Measurements from ENCODE around the gene ARHGAP1.

DNA sequence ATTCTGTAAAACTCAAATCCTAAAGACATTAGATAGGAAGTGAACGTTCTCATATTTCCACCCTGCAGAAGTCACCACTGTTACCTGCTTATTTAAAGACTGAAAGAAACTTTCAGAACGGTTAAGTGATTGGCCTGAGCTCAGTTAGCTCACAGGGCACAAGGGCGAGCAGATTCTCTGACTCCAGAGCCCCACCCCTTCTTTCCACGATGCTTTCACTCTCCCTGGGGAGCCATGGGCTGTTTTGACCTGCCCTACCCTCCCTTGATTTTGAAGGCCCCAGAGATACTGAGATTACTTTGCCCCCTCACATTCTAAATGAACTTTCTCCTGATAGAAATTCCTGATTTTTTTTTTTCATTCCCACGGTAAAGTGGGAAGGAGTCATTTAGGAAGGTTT, 33.9 kb downstream of the ARHGAP1 start:
- TF ChIP-seq, protein P1, sequence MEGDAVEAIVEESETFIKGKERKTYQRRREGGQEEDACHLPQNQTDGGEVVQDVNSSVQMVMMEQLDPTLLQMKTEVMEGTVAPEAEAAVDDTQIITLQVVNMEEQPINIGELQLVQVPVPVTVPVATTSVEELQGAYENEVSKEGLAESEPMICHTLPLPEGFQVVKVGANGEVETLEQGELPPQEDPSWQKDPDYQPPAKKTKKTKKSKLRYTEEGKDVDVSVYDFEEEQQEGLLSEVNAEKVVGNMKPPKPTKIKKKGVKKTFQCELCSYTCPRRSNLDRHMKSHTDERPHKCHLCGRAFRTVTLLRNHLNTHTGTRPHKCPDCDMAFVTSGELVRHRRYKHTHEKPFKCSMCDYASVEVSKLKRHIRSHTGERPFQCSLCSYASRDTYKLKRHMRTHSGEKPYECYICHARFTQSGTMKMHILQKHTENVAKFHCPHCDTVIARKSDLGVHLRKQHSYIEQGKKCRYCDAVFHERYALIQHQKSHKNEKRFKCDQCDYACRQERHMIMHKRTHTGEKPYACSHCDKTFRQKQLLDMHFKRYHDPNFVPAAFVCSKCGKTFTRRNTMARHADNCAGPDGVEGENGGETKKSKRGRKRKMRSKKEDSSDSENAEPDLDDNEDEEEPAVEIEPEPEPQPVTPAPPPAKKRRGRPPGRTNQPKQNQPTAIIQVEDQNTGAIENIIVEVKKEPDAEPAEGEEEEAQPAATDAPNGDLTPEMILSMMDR (IDR thresholded peaks at IDR 0.05), result no peak
- TF ChIP-seq ZFX (IDR thresholded peaks at IDR 0.05; ENCODE audit: borderline replicate concordance), result no peak
